Measurements from ENCODE around the gene DUOXA1. TPM values are rescaled to one million over a fixed set of nuclear protein-coding genes. Genes with fewer than 3 reads are reported as not detected.

The DUOXA1 gene
- polyA plus RNA-seq, 2 of the 4 experiments (the other 2 are of a cell fraction), result 0.18 to 0.23 TPM

- Histone ChIP-seq H3K4me3 (no peak overlapping the region), H3K27ac (no peak overlapping the region), H3K9me3 (no peaks in the 10 kb centered on the region), H3K4me2 (no peak overlapping the region), H3K4me1 (no peaks in the 10 kb centered on the region)
- 82% methylated on average over 4 of the region's 10 CpGs for WGBS (ENCODE audit: missing lambda C conversion rate)
- FAIRE-seq (no peak), ATAC-seq (no peak), DNase-seq (ENCODE audit: low read depth in 1 of 2, low spot score in 1 of 2) (no peak)
- no peak for TF ChIP-seq E2F6 (IDR thresholded peaks at IDR 0.05; ENCODE audit: borderline replicate concordance, low read depth)
- TF ChIP-seq EHF (CRISPR knock-in tag; IDR thresholded peaks at IDR 0.05), result no peak
- no peak for TF ChIP-seq HES2 (IDR thresholded peaks at IDR 0.05)
- TF ChIP-seq ZFP36 (IDR thresholded peaks at IDR 0.05; ENCODE audit: borderline replicate concordance, partially characterized antibody), result no peak
- TF ChIP-seq FOXS1 (CRISPR knock-in tag; IDR thresholded peaks at IDR 0.05), result no peak
- no peak for TF ChIP-seq PHF8 (IDR thresholded peaks at IDR 0.05; ENCODE audit: borderline replicate concordance, low read depth)
- no peak for TF ChIP-seq FOSL2 (IDR thresholded peaks at IDR 0.05)
- no peak for TF ChIP-seq FOSL2 (CRISPR knock-in tag; IDR thresholded peaks at IDR 0.05)
- no peak for TF ChIP-seq SREBF2 (IDR thresholded peaks at IDR 0.05)
- no peak for TF ChIP-seq HDAC2 (IDR thresholded peaks at IDR 0.05)
- no peak for TF ChIP-seq EHMT2 (IDR thresholded peaks at IDR 0.05; ENCODE audit: low read depth)
- TF ChIP-seq KDM5A (IDR thresholded peaks at IDR 0.05), result no peak
- TF ChIP-seq EP300 (IDR thresholded peaks at IDR 0.05), result no peak
- no peak for TF ChIP-seq MAX (IDR thresholded peaks at IDR 0.05)
- TF ChIP-seq RARB (CRISPR knock-in tag; IDR thresholded peaks at IDR 0.05), result no peak
- no peak for TF ChIP-seq GATA3 (IDR thresholded peaks at IDR 0.05; ENCODE audit: borderline replicate concordance)
- TF ChIP-seq ZSCAN20 (CRISPR knock-in tag; IDR thresholded peaks at IDR 0.05), result no peak
- TF ChIP-seq HMGXB4 (CRISPR knock-in tag; IDR thresholded peaks at IDR 0.05; ENCODE audit: borderline replicate concordance), result no peak
- TF ChIP-seq ELK1 (IDR thresholded peaks at IDR 0.05; ENCODE audit: low read depth, low read length), result no peak
- no peak for TF ChIP-seq ESRRA (IDR thresholded peaks at IDR 0.05; ENCODE audit: borderline replicate concordance, low read length)
- TF ChIP-seq CBX8 (IDR thresholded peaks at IDR 0.05), result no peak
- ChIA-PET CTCF (interaction anchor here (1.0 to 2.4 kb wide), 3 partner anchors 15 to 23 kb away, joined by 3 to 6 read pairs (median 5); no protein-coding TSS in a partner anchor), POLR2A (no interaction called here)
Measured at GRCh38 chr15:45140557-45141250, 11.0 kb upstream of the DUOXA1 start.

GRCh38 chr15:45139770-45140169 is 10.1 kb upstream of the DUOXA1 start:
- 82% methylated on average over 5 of the region's 6 CpGs for WGBS (ENCODE audit: missing lambda C conversion rate)
- Histone ChIP-seq H3K4me1 (no peaks in the 10 kb centered on the region), H3K4me3 (no peak overlapping the region), H3K9me3 (no peaks in the 10 kb centered on the region), H3K4me2 (no peak overlapping the region), H3K27ac (no peak overlapping the region)
- DNase-seq (ENCODE audit: low read depth in 1 of 2, low spot score in 1 of 2), result no peak
- ChIA-PET CTCF (interaction anchor here (1.0 to 2.4 kb wide), 4 partner anchors 13 to 23 kb away, joined by 3 to 6 read pairs (median 4); no protein-coding TSS in a partner anchor), POLR2A (no interaction called here)
- FAIRE-seq, result no peak
- TF ChIP-seq ZNF302 (CRISPR knock-in tag; IDR thresholded peaks at IDR 0.05) (no peak), CBX8 (IDR thresholded peaks at IDR 0.05) (no peak), EHMT2 (IDR thresholded peaks at IDR 0.05; ENCODE audit: low read depth) (no peak)
- ATAC-seq, result no peak
